Smooth muscle cell (in vitro differentiated cells): ENCODE results near the gene RASA3. TPM values are rescaled to one million over a fixed set of nuclear protein-coding genes. Genes with fewer than 3 reads are reported as not detected.

ENCODE experiments used
- DNase-seq: peaks from one replicate; lab custom pipeline; 2025; ENCODE audit not compliant: unreplicated experiment; lab: John Stamatoyannopoulos, UW
- H2AFZ ChIP-seq: fragments of 200-600 bp; sonication (generic); 2 replicates; pipeline ENCODE4 v1.6.0; 2016; ENCODE audit warnings: antibody characterized with exemption, low read depth, mild to moderate bottlenecking
- H3F3A ChIP-seq: fragments of 200-600 bp; sonication (generic); 2 replicates; pipeline ENCODE4 v1.6.0; 2017; ENCODE audit warnings: antibody characterized with exemption, low read depth
- H3K27ac ChIP-seq: fragments of 200-600 bp; sonication (generic); 2 replicates; pipeline ENCODE4 v1.5.1; 2016; ENCODE audit warnings: low read depth, mild to moderate bottlenecking
- H3K27me3 ChIP-seq: fragments of 200-600 bp; sonication (generic); 2 replicates; pipeline ENCODE4 v1.6.1; 2016; ENCODE audit warnings: low read depth, mild to moderate bottlenecking
- H3K36me3 ChIP-seq: fragments of 200-600 bp; sonication (generic); 2 replicates; pipeline ENCODE4 v1.5.1; 2016; ENCODE audit warnings: low read depth
- H3K4me1 ChIP-seq: fragments of 200-600 bp; sonication (generic); 2 replicates; pipeline ENCODE4 v1.5.1; 2016; ENCODE audit warnings: low read depth
- H3K4me2 ChIP-seq: fragments of 200-600 bp; sonication (generic); 2 replicates; pipeline ENCODE4 v1.6.0; 2016; ENCODE audit warnings: mild to moderate bottlenecking
- H3K4me3 ChIP-seq: fragments of 200-600 bp; sonication (generic); 2 replicates; pipeline ENCODE4 v1.5.1; 2016; ENCODE audit warnings: mild to moderate bottlenecking
- H3K79me2 ChIP-seq: fragments of 200-600 bp; sonication (generic); 2 replicates; pipeline ENCODE4 v1.6.0; 2016; ENCODE audit warnings: low read depth, mild to moderate bottlenecking
- H3K9ac ChIP-seq: fragments of 200-600 bp; sonication (generic); 2 replicates; pipeline ENCODE4 v1.6.0; 2016; ENCODE audit warnings: low read depth
- H3K9me3 ChIP-seq: fragments of 200-600 bp; sonication (generic); replicated peaks from 2 replicates; pipeline ENCODE4 v1.5.1; 2016; ENCODE audit warnings: low read depth
- H4K20me1 ChIP-seq: fragments of 200-600 bp; sonication (generic); 2 replicates; pipeline ENCODE4 v1.6.0; 2016; ENCODE audit warnings: low read depth
- CTCF ChIP-seq: fragments of 200-600 bp; sonication (generic); IDR thresholded peaks from 2 replicates; pipeline ENCODE4 v1.5.1; 2017; ENCODE audit warnings: borderline replicate concordance, mild to moderate bottlenecking, antibody characterized with exemption; ENCODE audit not compliant: insufficient read depth, poor library complexity, severe bottlenecking
- WGBS: methylation state at CpG from one replicate; pipeline ENCODE4 v1.1.7; 2016; ENCODE audit warnings: low lambda C conversion rate; 5-methylcytosine and 5-hydroxymethylcytosine counted together
- polyA plus RNA-seq: library from polyadenylated mRNA; unstranded; fragments of >200 nt; fragmentation: Nextera tagmentation; extraction: Ambion mirVana; gene quantifications from 2 replicates; pipeline ENCODE4 v1.2.1, GENCODE V29; 2016
- total RNA-seq: library from RNA; depleted of rRNA; stranded (reverse); fragments of >200 nt; gene quantifications from 2 replicates; pipeline ENCODE4 v1.2.3, GENCODE V29; 2014

The RASA3 gene
- total and polyA plus RNA-seq, 2 experiments from 2014 or later = 21.3 to 26.8 TPM

- no peaks in the 10 kb centered on the region for H4K20me1 ChIP-seq
- H3K9me3 ChIP-seq = no peaks in the 10 kb centered on the region
- no peaks in the 10 kb centered on the region for H3F3A ChIP-seq
- TF ChIP-seq CTCF = no peak
- H3K79me2 ChIP-seq = no peaks in the 10 kb centered on the region
- H3K36me3 ChIP-seq = no peaks in the 10 kb centered on the region
- H2AFZ ChIP-seq = no peak overlapping the region
- no peak overlapping the region for H3K4me3 ChIP-seq
- H3K27ac ChIP-seq = no peak overlapping the region
- H3K4me1 ChIP-seq = no peaks in the 10 kb centered on the region
- H3K9ac ChIP-seq = no peak overlapping the region
- H3K27me3 ChIP-seq = no peaks in the 10 kb centered on the region
- no peak for DNase-seq
- 98% methylated on average over 26 of the region's 26 CpGs for WGBS
- no peak overlapping the region for H3K4me2 ChIP-seq
Observed at GRCh38 chr13:114000151-114001040, 132.0 kb downstream of the RASA3 start.

- Histone ChIP-seq H3K36me3 (no peaks in the 10 kb centered on the region), H3K9ac (no peak overlapping the region), H3K27ac (no peak overlapping the region), H3K27me3 (no peaks in the 10 kb centered on the region), H3K4me1 (no peaks in the 10 kb centered on the region), H3K79me2 (no peaks in the 10 kb centered on the region), H3K4me3 (no peak overlapping the region), H3K4me2 (no peak overlapping the region), H3K9me3 (no peaks in the 10 kb centered on the region), H3F3A (no peaks in the 10 kb centered on the region), H4K20me1 (no peaks in the 10 kb centered on the region), H2AFZ (no peak overlapping the region)
- DNase-seq = no peak
- WGBS = 87% methylated on average over 9 of the region's 10 CpGs
- no peak for TF ChIP-seq CTCF
Observed at GRCh38 chr13:113999618-113999910, 132.9 kb downstream of the RASA3 start.

- Histone ChIP-seq H4K20me1 (no peaks in the 10 kb centered on the region), H3K9ac (no peak overlapping the region), H3K9me3 (no peaks in the 10 kb centered on the region), H2AFZ (no peak overlapping the region), H3K4me2 (no peak overlapping the region), H3K4me1 (no peaks in the 10 kb centered on the region), H3K27me3 (no peaks in the 10 kb centered on the region), H3K36me3 (no peaks in the 10 kb centered on the region), H3K4me3 (no peak overlapping the region), H3F3A (no peaks in the 10 kb centered on the region), H3K27ac (no peak overlapping the region), H3K79me2 (no peaks in the 10 kb centered on the region)
- no peak for DNase-seq
- TF ChIP-seq CTCF = no peak
- 93% methylated on average over 39 of the region's 42 CpGs for WGBS
Observed at GRCh38 chr13:113998781-113999617, 133.4 kb downstream of the RASA3 start.
